AG09319 (cell line): Measurements from ENCODE around the gene JAZF1.

Experiments
- DNase-seq: peaks from one replicate; pipeline ENCODE4 v3.0.0-alpha.2; 2010; ENCODE audit warnings: low read depth; ENCODE audit errors: extremely low read depth
- CTCF ChIP-seq: IDR thresholded peaks from 2 replicates; pipeline ENCODE4 v1.5.1; 2011; ENCODE audit warnings: low read depth, mild to moderate bottlenecking, inconsistent platforms, low read length, moderate library complexity

JAZF1 gene

GRCh38 chr7:28002638-28003037, 178.0 kb downstream of the JAZF1 start:
- no peak for DNase-seq
- no peak for TF ChIP-seq CTCF

GRCh38 chr7:28001896-28002295, 178.7 kb downstream of the JAZF1 start:
- no peak for TF ChIP-seq CTCF
- DNase-seq = no peak

- no peak for TF ChIP-seq CTCF
- no peak for DNase-seq
Observed at GRCh38 chr7:27999829-28000228, 180.8 kb downstream of the JAZF1 start.

- no peak for TF ChIP-seq CTCF
- DNase-seq = no peak
Observed at GRCh38 chr7:27998382-27998781, 182.2 kb downstream of the JAZF1 start.

GRCh38 chr7:27997188-27997707, 183.3 kb downstream of the JAZF1 start:
- DNase-seq = no peak
- TF ChIP-seq CTCF = no peak

GRCh38 chr7:27996141-27996540, 184.5 kb downstream of the JAZF1 start:
- TF ChIP-seq CTCF = no peak

GRCh38 chr7:27995228-27995627, 185.4 kb downstream of the JAZF1 start:
- no peak for TF ChIP-seq CTCF
- no peak for DNase-seq

More at GRCh38 chr7:27996141-27996540, 184.5 kb downstream of the JAZF1 start:
- no peak for DNase-seq
